AG10803 (cell line): ENCODE data around the gene RNU6-8.
A peak's percentile ranks its signal among the peaks of the same experiment; 100 is the strongest.

Experiments used
- DNase-seq: peaks from one replicate; pipeline ENCODE4 v3.0.0; 2010; ENCODE audit warnings: low read depth
- H3K4me3 ChIP-seq: 2 replicates; pipeline ENCODE4 v1.5.1; 2011; ENCODE audit warnings: mild to moderate bottlenecking, low read length, control low read depth
- TF ChIP-seq, protein P1 (sequence below): conservative IDR thresholded peaks from 2 replicates; pipeline ENCODE4 v1.5.1; 2011; ENCODE audit warnings: mild to moderate bottlenecking, low read length, control low read depth, inconsistent platforms

The RNU6-8 gene

DNA sequence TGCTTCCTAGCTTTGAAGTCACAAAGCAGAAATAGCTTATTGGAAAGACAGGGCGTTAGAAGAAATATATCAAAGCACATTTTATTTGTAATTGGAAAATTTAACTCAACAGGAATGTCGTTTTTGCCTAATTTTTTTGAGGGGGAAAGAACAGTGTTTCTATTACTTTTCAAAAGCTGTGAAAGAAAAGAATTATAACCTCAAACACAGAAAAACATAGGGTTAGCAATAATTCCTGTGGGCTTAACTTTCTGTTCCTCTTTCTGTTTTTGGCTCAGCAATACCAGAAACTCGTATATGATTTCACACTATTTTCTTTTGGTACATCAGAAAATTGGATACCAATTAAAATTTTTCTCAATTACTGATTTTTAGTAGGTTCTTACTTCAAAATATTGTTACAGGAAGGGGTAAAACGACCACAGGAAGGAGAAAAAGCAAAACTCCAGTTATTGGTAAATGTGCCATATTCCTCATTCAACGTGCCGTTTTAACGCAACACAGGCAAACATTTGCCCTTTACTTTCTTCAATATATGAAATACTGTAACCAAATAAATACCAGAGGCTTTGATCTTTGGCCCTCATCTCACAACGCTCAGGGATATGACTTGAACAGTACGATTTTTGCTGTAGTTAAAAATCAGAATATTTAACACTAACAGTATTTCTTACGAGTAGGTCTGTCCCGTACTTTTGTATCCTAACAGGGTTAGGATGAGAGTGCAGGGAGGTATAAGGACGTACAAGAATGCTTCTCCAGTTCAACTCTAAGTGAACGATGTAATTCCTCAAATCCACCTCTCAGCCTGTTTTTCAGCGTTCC lies 2.5 kb downstream of the RNU6-8 start:
- no peak for DNase-seq
- peak overlapping the region; percentile 64 for H3K4me3 ChIP-seq

DNA sequence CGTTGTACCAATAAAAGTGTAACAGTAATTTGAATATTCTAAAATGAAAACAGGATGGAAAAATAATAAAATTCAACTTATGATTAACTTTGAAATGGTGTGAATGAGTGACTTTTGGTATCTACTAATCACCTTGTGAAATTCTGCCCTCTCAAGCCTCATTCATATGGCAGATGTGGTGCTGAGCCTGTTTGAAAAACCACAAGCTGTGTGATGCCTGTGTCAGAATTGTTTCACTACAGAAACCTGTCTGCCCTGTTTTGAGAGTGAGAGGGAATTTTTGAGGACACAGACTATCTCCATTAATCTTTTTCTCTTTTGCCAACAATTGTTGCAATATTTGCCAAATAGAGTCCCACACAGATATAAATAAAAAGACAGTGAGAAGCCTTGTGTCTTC lies 5.2 kb downstream of the RNU6-8 start:
- TF ChIP-seq, protein P1, sequence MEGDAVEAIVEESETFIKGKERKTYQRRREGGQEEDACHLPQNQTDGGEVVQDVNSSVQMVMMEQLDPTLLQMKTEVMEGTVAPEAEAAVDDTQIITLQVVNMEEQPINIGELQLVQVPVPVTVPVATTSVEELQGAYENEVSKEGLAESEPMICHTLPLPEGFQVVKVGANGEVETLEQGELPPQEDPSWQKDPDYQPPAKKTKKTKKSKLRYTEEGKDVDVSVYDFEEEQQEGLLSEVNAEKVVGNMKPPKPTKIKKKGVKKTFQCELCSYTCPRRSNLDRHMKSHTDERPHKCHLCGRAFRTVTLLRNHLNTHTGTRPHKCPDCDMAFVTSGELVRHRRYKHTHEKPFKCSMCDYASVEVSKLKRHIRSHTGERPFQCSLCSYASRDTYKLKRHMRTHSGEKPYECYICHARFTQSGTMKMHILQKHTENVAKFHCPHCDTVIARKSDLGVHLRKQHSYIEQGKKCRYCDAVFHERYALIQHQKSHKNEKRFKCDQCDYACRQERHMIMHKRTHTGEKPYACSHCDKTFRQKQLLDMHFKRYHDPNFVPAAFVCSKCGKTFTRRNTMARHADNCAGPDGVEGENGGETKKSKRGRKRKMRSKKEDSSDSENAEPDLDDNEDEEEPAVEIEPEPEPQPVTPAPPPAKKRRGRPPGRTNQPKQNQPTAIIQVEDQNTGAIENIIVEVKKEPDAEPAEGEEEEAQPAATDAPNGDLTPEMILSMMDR: no peak
- no peak for DNase-seq
- H3K4me3 ChIP-seq: no peak overlapping the region

More for the DNA sequence above, 2.5 kb downstream of the RNU6-8 start:
- TF ChIP-seq, protein P1: no peak

DNA sequence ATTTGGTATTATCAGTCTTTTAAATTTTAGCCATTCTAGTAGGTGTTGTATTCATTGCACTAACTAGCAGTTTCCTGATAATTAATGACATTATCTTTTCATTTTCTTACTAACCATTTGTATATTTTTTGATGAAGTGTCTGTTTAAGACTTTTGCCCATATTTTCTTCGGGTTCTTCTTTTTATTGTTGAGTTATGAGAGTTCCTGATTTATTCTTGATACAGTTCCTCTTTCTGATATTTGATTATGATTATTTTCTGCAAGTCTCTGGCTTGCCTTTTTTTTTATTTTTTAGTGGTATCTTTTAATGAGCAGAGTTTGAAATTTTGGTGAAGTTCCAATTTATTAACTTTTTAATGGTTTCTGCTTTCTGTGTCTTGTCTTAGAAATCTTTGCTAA lies 7.4 kb downstream of the RNU6-8 start:
- no peak overlapping the region for H3K4me3 ChIP-seq
- DNase-seq: no peak
- TF ChIP-seq, protein P1: no peak

DNA sequence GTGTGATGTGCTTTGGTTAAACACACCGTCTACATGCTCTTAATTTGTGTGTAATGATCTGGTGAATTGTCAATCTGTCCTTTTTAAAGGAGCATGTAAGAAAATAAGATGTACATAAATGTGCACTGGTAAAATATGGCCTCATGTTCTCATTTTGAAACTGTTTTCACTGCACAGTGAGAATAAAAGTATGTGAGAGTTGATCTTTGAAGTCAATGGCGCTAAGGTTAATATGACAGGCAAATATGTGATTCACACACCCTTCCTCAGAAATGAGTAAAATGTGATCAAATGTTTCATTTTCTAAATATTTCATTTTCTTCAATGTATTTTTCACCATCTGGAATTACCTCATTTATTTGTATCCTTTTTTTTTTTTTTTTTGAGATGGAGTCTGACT lies 9.5 kb downstream of the RNU6-8 start:
- H3K4me3 ChIP-seq: no peak overlapping the region
- TF ChIP-seq, protein P1: no peak
- no peak for DNase-seq

DNA sequence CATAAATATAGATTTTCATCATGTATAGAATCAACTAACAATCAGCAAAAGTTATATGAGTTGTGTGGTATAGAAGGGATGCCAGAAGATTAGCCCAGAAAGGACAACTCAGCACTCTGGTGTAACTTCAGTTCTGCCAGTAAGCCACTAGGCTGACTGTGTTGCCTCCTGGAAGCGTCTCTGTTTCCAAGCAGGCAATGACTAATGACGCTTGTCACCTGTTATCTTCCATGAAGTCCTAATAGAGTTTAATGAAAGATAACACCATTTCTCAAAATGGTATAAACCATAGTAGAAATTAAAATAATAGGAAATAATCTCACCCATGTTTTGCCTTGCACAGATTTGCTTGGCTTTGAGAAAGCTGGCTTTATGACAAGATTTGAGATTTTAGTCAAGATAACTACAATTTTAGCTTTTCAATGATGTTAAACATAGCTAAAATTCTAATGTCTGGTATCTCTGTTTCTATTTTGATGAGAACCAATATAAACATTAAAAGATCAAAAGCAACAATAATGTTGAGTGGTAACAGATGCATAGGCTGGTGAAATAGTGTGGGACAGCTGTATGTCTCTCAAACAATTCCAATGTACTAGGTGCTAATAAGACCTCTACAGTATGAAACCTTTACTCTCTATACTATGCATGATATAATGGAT lies 10.2 kb downstream of the RNU6-8 start:
- no peak for DNase-seq
- H3K4me3 ChIP-seq: no peak overlapping the region
- TF ChIP-seq, protein P1: no peak

DNA sequence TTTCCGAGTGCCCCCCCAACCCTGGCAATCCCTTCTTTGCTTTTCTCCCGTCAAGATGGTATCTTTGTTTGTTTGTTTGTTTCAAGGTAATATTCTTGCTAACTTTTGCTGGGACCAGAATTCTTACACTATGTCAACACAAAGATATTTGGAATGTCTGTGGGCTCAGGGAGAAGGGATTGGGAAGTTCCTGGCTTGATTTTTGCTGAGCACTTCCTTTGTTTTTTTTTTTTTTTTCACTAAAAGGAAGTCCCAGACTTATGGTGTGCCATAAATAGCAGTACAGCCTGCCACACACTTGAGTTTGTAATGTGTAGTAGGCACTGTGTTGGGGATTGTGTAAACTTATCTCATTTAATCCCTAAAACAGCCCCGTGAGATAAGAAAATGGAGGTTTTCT lies 12.4 kb downstream of the RNU6-8 start:
- no peak overlapping the region for H3K4me3 ChIP-seq
- TF ChIP-seq, protein P1: no peak
- DNase-seq: peak; percentile 39

DNA sequence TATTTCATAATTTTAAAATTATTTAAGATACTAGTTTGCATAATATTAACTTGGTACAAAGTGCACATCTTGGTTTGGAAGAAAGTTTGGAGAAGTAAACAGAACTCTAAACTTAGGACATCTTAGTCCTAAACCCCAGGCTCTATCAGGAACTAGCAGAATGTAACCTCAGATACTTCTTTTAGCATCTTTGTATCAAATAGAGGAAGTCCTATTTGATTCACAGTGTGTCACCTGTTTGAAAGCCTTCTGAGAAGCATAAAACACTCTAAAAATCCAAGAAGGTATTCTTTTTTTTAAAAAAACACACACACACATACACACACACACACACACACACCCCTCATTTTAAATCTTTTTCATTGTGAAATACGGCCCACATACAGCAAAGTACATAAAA lies 13.3 kb downstream of the RNU6-8 start:
- TF ChIP-seq, protein P1: no peak
- H3K4me3 ChIP-seq: no peak overlapping the region
- DNase-seq: no peak
